Urinary bladder (tissue), 4 donors: Measurements from ENCODE around the gene PDLIM5. TPM values are rescaled to one million over a fixed set of nuclear protein-coding genes. Genes with fewer than 3 reads are reported as not detected.

Experiments used
- DNase-seq: peaks from one replicate; pipeline ENCODE4 v3.0.0-alpha.2; 2015; ENCODE audit errors: extremely low spot score
- H3K27ac ChIP-seq: one replicate; pipeline ENCODE4 v1.5.1; 2013; ENCODE audit warnings: low read depth, mild to moderate bottlenecking, moderate library complexity
- H3K36me3 ChIP-seq: one replicate; pipeline ENCODE4 v1.6.1; 2013; ENCODE audit warnings: mild to moderate bottlenecking, moderate library complexity; ENCODE audit not compliant: insufficient read depth
- H3K4me1 ChIP-seq: one replicate; pipeline ENCODE4 v1.6.1; 2013; ENCODE audit warnings: mild to moderate bottlenecking, moderate library complexity; ENCODE audit not compliant: insufficient read depth
- H3K4me3 ChIP-seq: one replicate; pipeline ENCODE4 v1.5.1; 2013; ENCODE audit warnings: low read depth, low read length
- WGBS: extraction: QIAGEN DNeasy Blood & Tissue Kit; methylation state at CpG from one replicate; pipeline ENCODE4 v1.1.7; 2013; 5-methylcytosine and 5-hydroxymethylcytosine counted together
- polyA plus RNA-seq: library from polyadenylated mRNA; stranded (reverse); fragments of 200-250 nt; gene quantifications from one replicate; pipeline ENCODE4 v1.2.3, GENCODE V29; 2013
- total RNA-seq: library from RNA; depleted of rRNA; stranded (reverse); fragments of >200 nt; gene quantifications from one replicate; pipeline ENCODE4 v1.2.3, GENCODE V29; 2014
- donor health status: healthy with polysubstance abuse.
- donor health status: healthy.

PDLIM5 gene
- total and polyA plus RNA-seq, 2 donors: 60.8 to 243 TPM

- H3K36me3 ChIP-seq: no peaks in the 10 kb centered on the region
- no peaks in the 10 kb centered on the region for H3K4me1 ChIP-seq
- DNase-seq: no peak
- H3K27ac ChIP-seq: no peak overlapping the region
- H3K4me3 ChIP-seq: no peak overlapping the region
- WGBS: 74% methylated on average over 5 of the region's 5 CpGs
Observed at GRCh38 chr4:94714365-94715160, 262.8 kb downstream of the PDLIM5 start.

DNA sequence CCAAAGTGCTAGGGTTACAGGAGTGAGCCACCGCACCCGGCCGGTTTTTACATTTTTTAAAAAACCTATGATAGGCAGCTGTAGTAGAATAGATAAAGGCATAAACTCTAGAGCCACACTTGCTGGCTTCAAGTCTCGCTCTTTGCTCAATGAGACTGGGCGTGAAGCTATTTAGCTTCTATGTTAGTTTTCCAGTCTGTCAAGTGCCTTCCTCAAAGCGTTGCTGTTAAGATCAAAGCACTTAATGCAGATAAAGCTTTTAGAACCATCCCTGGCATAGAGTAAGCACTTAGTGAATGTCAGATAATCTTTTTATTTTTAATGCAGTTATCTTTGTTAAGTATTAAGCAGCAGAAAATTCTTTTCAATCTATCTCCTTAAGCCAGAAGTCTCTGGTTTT lies 264.0 kb downstream of the PDLIM5 start:
- Histone ChIP-seq H3K4me3 (no peak overlapping the region), H3K27ac (no peak overlapping the region), H3K4me1 (no peaks in the 10 kb centered on the region), H3K36me3 (no peaks in the 10 kb centered on the region)
- no peak for DNase-seq
- WGBS: 71% methylated on average over 6 of the region's 6 CpGs

Other genes starting within 250 kb of the PDLIM5 start
- gene SMARCAD1, start 244.1 kb upstream of the PDLIM5 start, total RNA-seq: 102 TPM
- gene SMARCAD1, start 244.1 kb upstream of the PDLIM5 start, polyA plus RNA-seq: 12.1 TPM
- gene HPGDS, start 109.1 kb upstream of the PDLIM5 start, total RNA-seq: 19.3 TPM
- gene HPGDS, start 109.1 kb upstream of the PDLIM5 start, polyA plus RNA-seq: 1.5 TPM